Measurements from ENCODE around the gene KCNQ5. TPM values are rescaled to one million over a fixed set of nuclear protein-coding genes. Genes with fewer than 3 reads are reported as not detected.

KCNQ5 gene
- total RNA-seq, 1 donor from 2014 or later, result 0.11 TPM

DNA sequence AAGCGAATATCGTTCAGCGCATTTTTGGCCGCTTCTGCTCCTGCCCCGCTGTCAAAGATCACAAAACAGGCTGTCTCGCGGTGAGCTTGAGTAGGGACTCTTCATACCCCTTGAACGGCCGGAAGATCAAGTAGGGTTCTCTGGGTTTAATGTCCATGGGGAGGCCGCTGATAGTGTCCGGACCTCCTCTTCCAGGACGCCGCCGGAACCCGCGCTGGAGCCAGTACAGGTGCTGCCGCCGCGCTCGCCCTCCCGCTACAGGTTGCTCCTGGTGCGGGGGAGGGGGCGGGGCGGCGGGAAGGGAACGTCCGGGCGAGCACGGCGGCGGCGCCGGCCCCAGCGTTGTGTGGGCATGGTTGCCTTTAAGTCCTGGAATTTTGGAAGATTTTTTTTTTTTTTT is 536.0 kb downstream of the KCNQ5 start:
- TF ChIP-seq, protein P1, sequence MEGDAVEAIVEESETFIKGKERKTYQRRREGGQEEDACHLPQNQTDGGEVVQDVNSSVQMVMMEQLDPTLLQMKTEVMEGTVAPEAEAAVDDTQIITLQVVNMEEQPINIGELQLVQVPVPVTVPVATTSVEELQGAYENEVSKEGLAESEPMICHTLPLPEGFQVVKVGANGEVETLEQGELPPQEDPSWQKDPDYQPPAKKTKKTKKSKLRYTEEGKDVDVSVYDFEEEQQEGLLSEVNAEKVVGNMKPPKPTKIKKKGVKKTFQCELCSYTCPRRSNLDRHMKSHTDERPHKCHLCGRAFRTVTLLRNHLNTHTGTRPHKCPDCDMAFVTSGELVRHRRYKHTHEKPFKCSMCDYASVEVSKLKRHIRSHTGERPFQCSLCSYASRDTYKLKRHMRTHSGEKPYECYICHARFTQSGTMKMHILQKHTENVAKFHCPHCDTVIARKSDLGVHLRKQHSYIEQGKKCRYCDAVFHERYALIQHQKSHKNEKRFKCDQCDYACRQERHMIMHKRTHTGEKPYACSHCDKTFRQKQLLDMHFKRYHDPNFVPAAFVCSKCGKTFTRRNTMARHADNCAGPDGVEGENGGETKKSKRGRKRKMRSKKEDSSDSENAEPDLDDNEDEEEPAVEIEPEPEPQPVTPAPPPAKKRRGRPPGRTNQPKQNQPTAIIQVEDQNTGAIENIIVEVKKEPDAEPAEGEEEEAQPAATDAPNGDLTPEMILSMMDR (IDR thresholded peaks at IDR 0.05; ENCODE audit: borderline replicate concordance), result no peak
- Histone ChIP-seq H3K4me3 (no peak overlapping the region), H3K27ac (replicated peaks) (no peak overlapping the region), H3K27me3 (ENCODE audit: low read depth) (peaks cover 2% of the 10 kb centered on the region), H3K9me3 (replicated peaks) (no peaks in the 10 kb centered on the region), H3K36me3 (no peaks in the 10 kb centered on the region), H3K4me1 (no peaks in the 10 kb centered on the region)
- intact Hi-C loops (cut with micrococcal nuclease), result no loop called here
- no peak for DNase-seq

DNA sequence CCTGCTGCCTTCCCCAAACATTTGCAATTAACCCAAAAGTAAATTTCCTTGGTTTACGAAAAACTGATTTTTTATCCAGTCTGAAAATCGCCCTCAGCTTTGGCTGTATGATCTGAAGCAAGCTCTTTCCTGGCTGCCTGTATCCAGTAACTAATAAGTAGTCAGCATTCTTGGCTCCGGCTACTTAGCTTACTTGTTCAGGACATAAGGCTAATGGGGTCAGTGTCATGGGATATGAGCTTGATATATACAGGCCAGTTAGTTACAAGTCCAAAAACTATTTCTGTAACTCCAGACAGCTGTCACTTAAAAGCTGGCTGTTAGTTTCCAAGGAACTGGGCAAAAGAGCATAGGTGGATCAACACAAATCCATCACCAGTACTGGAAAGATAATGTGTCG is 547.2 kb downstream of the KCNQ5 start:
- TF ChIP-seq, protein P1 (IDR thresholded peaks at IDR 0.05; ENCODE audit: borderline replicate concordance), result no peak
- no peak overlapping the region for H3K27ac ChIP-seq (replicated peaks)
- no peaks in the 10 kb centered on the region for H3K36me3 ChIP-seq
- no peak overlapping the region for H3K4me3 ChIP-seq
- no peaks in the 10 kb centered on the region for H3K9me3 ChIP-seq (replicated peaks)
- H3K4me1 ChIP-seq, result no peaks in the 10 kb centered on the region
- H3K27me3 ChIP-seq (ENCODE audit: low read depth), result peaks cover 5% of the 10 kb centered on the region
- intact Hi-C loops (cut with micrococcal nuclease), result no loop called here
- DNase-seq, result no peak

DNA sequence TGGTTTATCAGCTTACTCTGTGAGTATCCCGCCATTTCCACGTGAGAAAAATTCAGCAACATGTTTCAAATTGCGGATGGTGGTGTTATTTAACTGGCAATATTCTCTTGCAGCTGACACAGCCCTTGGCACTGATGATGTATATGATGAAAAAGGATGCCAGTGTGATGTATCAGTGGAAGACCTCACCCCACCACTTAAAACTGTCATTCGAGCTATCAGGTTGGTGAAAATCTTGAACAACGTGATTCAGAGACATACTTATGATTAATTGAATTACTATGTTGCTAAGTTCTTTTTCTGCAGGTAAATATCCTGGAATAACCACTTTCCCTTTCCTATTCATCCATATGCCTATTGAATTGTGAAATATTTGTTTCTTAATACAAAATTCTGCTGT is 547.8 kb downstream of the KCNQ5 start:
- Histone ChIP-seq H3K27ac (replicated peaks) (no peak overlapping the region), H3K9me3 (replicated peaks) (no peaks in the 10 kb centered on the region), H3K27me3 (ENCODE audit: low read depth) (peaks cover 11% of the 10 kb centered on the region), H3K4me3 (no peak overlapping the region), H3K36me3 (no peaks in the 10 kb centered on the region), H3K4me1 (no peaks in the 10 kb centered on the region)
- TF ChIP-seq, protein P1 (IDR thresholded peaks at IDR 0.05; ENCODE audit: borderline replicate concordance), result no peak
- no peak for DNase-seq
- intact Hi-C loops (cut with micrococcal nuclease), result no loop called here

DNA sequence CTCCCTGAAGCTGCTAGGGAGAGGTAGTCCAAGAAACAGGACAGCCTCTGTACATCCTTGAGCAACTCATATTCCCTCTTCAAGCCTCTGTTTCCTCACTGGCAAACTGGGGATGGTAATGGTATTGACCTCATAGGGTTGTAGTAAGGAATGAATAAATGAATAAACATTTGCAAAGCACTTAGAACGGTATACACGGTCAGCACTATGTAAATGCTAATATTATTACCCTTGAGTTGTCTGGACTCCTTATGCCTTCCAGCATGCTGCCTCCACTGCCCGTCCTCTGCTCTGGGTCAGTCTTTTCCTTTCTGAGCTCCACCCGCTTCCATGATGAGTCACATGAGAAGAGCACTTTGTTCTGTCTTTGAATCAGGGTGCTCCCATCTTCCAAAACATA is 552.8 kb downstream of the KCNQ5 start:
- no peaks in the 10 kb centered on the region for H3K9me3 ChIP-seq (replicated peaks)
- no peaks in the 10 kb centered on the region for H3K4me1 ChIP-seq
- no peak overlapping the region for H3K4me3 ChIP-seq
- H3K27me3 ChIP-seq (ENCODE audit: low read depth), result peaks cover 44% of the 10 kb centered on the region
- intact Hi-C loops (cut with micrococcal nuclease), result no loop called here
- no peaks in the 10 kb centered on the region for H3K36me3 ChIP-seq
- no peak for DNase-seq
- no peak overlapping the region for H3K27ac ChIP-seq (replicated peaks)
- TF ChIP-seq, protein P1 (IDR thresholded peaks at IDR 0.05; ENCODE audit: borderline replicate concordance), result no peak

DNA sequence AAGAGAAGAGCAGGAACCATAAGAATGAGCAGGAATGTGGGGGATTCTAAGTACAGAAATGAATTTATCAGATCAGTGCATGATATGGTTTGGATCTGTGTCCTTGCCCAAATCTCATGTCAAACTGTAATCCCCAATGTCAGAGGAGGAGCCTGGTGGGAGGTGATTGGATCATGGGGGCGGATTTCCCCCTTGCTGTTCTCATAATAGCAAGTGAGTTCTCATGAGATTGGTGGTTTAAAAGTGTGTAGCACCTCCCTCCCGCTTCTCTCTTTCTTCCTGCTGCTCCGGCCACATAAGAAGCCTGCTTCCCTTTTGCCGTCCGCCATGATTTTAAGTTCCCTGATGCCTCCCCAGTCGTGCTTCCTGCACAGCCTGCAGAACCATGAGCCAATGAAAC is 554.2 kb downstream of the KCNQ5 start:
- no peak overlapping the region for H3K4me3 ChIP-seq
- no peaks in the 10 kb centered on the region for H3K9me3 ChIP-seq (replicated peaks)
- no peaks in the 10 kb centered on the region for H3K36me3 ChIP-seq
- H3K27ac ChIP-seq (replicated peaks), result no peak overlapping the region
- no peak for DNase-seq
- TF ChIP-seq, protein P1 (IDR thresholded peaks at IDR 0.05; ENCODE audit: borderline replicate concordance), result no peak
- peaks cover 6% of the 10 kb centered on the region for H3K4me1 ChIP-seq
- H3K27me3 ChIP-seq (ENCODE audit: low read depth), result peaks cover 44% of the 10 kb centered on the region
- intact Hi-C loops (cut with micrococcal nuclease), result no loop called here
